SK-N-MC (cell line): ENCODE data around the gene SDR42E2.

Experiments used
- EZH2 ChIP-seq: fragments of 200-600 bp; sonication (generic); IDR thresholded peaks from one replicate; pipeline ENCODE4 v1.6.1; 2017; ENCODE audit warnings: antibody characterized with exemption
- FOXP2 ChIP-seq: optimal IDR thresholded peaks from 2 replicates; pipeline ENCODE3; 2011; ENCODE audit warnings: mild to moderate bottlenecking, moderate library complexity; ENCODE audit not compliant: insufficient read depth; ENCODE audit errors: extremely low read length, control extremely low read depth
- POLR2AphosphoS5 ChIP-seq: IDR thresholded peaks from 2 replicates; pipeline ENCODE4 v1.6.1; 2012; ENCODE audit warnings: mild to moderate bottlenecking, low read depth, low read length, borderline replicate concordance

GRCh38 chr16:22171953-22172352 lies 9.6 kb downstream of the SDR42E2 start:
- TF ChIP-seq FOXP2 = no peak
- TF ChIP-seq POLR2AphosphoS5 = no peak
- no peak for TF ChIP-seq EZH2
